B cell (primary cell): ENCODE measurements around the gene CYP51A1. TPM values are rescaled to one million over a fixed set of nuclear protein-coding genes. Genes with fewer than 3 reads are reported as not detected.

ENCODE experiments used
- ATAC-seq: fragments of 200-7000 bp; cut with Tn5 transposase; one replicate; pipeline ENCODE4 v1.10.0; 2021; ENCODE audit warnings: low read depth, mild to moderate bottlenecking, moderate number of reproducible peaks, moderate library complexity
- CTCF ChIA-PET: fragments of 350-600 bp; sonication (Branson Sonifier 250); formaldehyde crosslinking; loops from one replicate; lab custom pipeline; 2021; ENCODE audit warnings: antibody characterized with exemption, inconsistent platforms; lab: Charles Lee
- POLR2A ChIA-PET: fragments of 350-600 bp; sonication (Branson Sonifier 250); formaldehyde crosslinking; loops from one replicate; lab custom pipeline; 2021; ENCODE audit warnings: antibody characterized with exemption; lab: Charles Lee
- DNase-seq: peaks from one replicate; pipeline ENCODE4 v3.0.0; 2013
- H2AFZ ChIP-seq: 2 replicates; pipeline ENCODE4 v1.6.1; 2012; ENCODE audit warnings: mild to moderate bottlenecking, low read depth, low read length; ENCODE audit not compliant: insufficient read depth, poor library complexity, severe bottlenecking
- H3K27ac ChIP-seq, 2 donors: 1 replicate in 1 of 2; 2 replicates in 1 of 2; pipeline ENCODE4 v1.5.1; 2012 to 2013; ENCODE audit warnings: low read length in 2 of 2, mild to moderate bottlenecking in 2 of 2, moderate library complexity in 1 of 2
- H3K27me3 ChIP-seq, 4 experiments: fragments of 200-600 bp in 1 of 4; sonication (generic) in 1 of 4; replicated peaks in 1 of 4; 1 replicate in 2 of 4; 2 replicates in 2 of 4; pipeline versions ENCODE4 v1.6.1 to v1.7.0; 2013 to 2016; ENCODE audit warnings: low read length in 3 of 4, mild to moderate bottlenecking in 2 of 4, mixed read lengths in 1 of 4, moderate library complexity in 1 of 4; ENCODE audit not compliant: insufficient read depth in 4 of 4, control insufficient read depth in 3 of 4; ENCODE audit errors: control extremely low read depth in 1 of 4
- H3K36me3 ChIP-seq, 2 experiments: replicated peaks in 1 of 2; 1 replicate in 1 of 2; 2 replicates in 1 of 2; pipeline versions ENCODE4 v1.6.1 to v1.7.1; 2013; ENCODE audit warnings: low read length in 1 of 2; ENCODE audit not compliant: insufficient read depth in 2 of 2, control insufficient read depth in 1 of 2; ENCODE audit errors: control extremely low read depth in 1 of 2, extremely low read depth in 1 of 2
- H3K4me1 ChIP-seq, 2 donors: fragments of 200-600 bp in 1 of 2; sonication (generic) in 1 of 2; 1 replicate in 1 of 2; 2 replicates in 1 of 2; pipeline versions ENCODE4 v1.5.1 to v1.6.1; 2013 to 2017; ENCODE audit warnings: low read length in 2 of 2; ENCODE audit not compliant: control insufficient read depth in 2 of 2, insufficient read depth in 2 of 2
- H3K4me2 ChIP-seq: replicated peaks from 2 replicates; pipeline ENCODE3; 2012; ENCODE audit warnings: mild to moderate bottlenecking, low read depth, low read length; ENCODE audit not compliant: poor library complexity, severe bottlenecking
- H3K4me3 ChIP-seq, 5 experiments: fragments of 200-600 bp in 1 of 5; sonication (generic) in 1 of 5; 1 replicate in 3 of 5; 2 replicates in 2 of 5; pipeline versions ENCODE4 v1.5.1 to v1.7.0; 2011 to 2016; ENCODE audit warnings: low read length in 4 of 5, mild to moderate bottlenecking in 4 of 5, low read depth in 2 of 5, control low read depth in 1 of 5, moderate library complexity in 1 of 5; ENCODE audit not compliant: insufficient read depth in 1 of 5; ENCODE audit errors: control extremely low read depth in 1 of 5, extremely low read depth in 1 of 5
- H3K79me2 ChIP-seq: fragments of 200-600 bp; sonication (generic); one replicate; pipeline ENCODE4 v1.6.0; 2016; ENCODE audit warnings: low read length; ENCODE audit not compliant: control insufficient read depth, insufficient read depth
- H3K9ac ChIP-seq: fragments of 200-600 bp; sonication (generic); 2 replicates; pipeline ENCODE4 v1.6.1; 2017; ENCODE audit warnings: mild to moderate bottlenecking, low read length, moderate library complexity
- H3K9me3 ChIP-seq, 3 donors: one replicate each; pipeline versions ENCODE4 v1.6.1 to v1.7.1; 2013; ENCODE audit warnings: low read length in 2 of 3; ENCODE audit not compliant: control insufficient read depth in 2 of 3, insufficient read depth in 1 of 3; ENCODE audit errors: control extremely low read depth in 1 of 3
- H4K20me1 ChIP-seq: 2 replicates; pipeline ENCODE4 v1.6.0; 2012; ENCODE audit warnings: mild to moderate bottlenecking, low read length; ENCODE audit not compliant: insufficient read depth, control insufficient read depth, poor library complexity, severe bottlenecking
- H3K27ac Mint-ChIP-seq: one replicate; pipeline ENCODE4 v1.8.0; 2021; ENCODE audit warnings: mixed read lengths
- H3K27me3 Mint-ChIP-seq: one replicate; pipeline ENCODE4 v1.8.0; 2021; ENCODE audit warnings: mixed read lengths
- H3K4me1 Mint-ChIP-seq: one replicate; pipeline ENCODE4 v1.8.0; 2021; ENCODE audit warnings: mixed read lengths
- H3K4me3 Mint-ChIP-seq: one replicate; pipeline ENCODE4 v1.8.0; 2021; ENCODE audit warnings: mixed read lengths
- H3K9me3 Mint-ChIP-seq: one replicate; pipeline ENCODE4 v1.8.0; 2022; ENCODE audit warnings: mixed read lengths; ENCODE audit not compliant: insufficient read depth
- EZH2 ChIP-seq: IDR thresholded peaks from 2 replicates; pipeline ENCODE4 v1.6.1; 2012; ENCODE audit warnings: borderline replicate concordance, low read depth, mild to moderate bottlenecking, moderate library complexity, low read length; ENCODE audit not compliant: insufficient read depth, poor library complexity, severe bottlenecking
- WGBS: methylation state at CpG from one replicate; pipeline ENCODE4 v1.1.5; 2013; ENCODE audit warnings: missing lambda C conversion rate; ENCODE audit not compliant: insufficient coverage; 5-methylcytosine and 5-hydroxymethylcytosine counted together
- intact Hi-C: fragments of 100-400 bp; cut with micrococcal nuclease; formaldehyde crosslinking; loops from one replicate; pipeline ENCODE4 v1.10.0; 2022
- polyA plus RNA-seq: library from polyadenylated mRNA; depleted of rRNA; stranded (reverse); fragments of >200 nt; gene quantifications from 2 replicates; pipeline ENCODE4 v1.2.3, GENCODE V29; 2012
- total RNA-seq, 2 donors: library from RNA; stranded (reverse); fragments of 120-200 nt in 1 of 2; gene quantifications; 1 replicate in 1 of 2; 2 replicates in 1 of 2; pipeline versions ENCODE4 v1.2.3 to v1.2.4, GENCODE V29; 2013 to 2022
- TF ChIP-seq, protein P1 (sequence below): fragments of 200-600 bp; IDR thresholded peaks from one replicate; pipeline ENCODE4 v1.8.0; 2022; ENCODE audit warnings: antibody characterized with exemption, mild to moderate bottlenecking

The CYP51A1 gene
- total and polyA plus RNA-seq, 2 donors (not counting 1 experiment from before 2014, with no cell fraction given), result 6.3 to 36.1 TPM

DNA sequence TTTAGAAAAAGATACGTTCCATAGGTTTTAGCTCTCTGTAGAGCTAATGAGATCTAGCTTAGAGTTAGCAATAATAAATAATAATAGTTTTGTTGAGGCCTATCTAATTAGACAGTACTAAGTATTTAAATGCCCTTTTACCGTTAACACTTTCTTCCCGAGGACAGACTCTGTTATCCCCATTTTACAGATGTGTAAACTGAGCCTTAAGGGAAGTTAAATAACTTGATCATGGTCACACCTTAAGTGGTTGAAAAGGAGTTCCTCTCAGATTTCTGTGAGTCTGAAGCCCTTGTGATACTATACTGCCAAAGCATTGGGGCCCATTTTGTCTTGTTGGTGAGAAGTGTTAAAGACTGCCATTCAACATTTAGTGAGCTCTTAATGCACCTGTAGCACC lies 61.6 kb downstream of the CYP51A1 start:
- no peaks in the 10 kb centered on the region for H3K27me3 ChIP-seq
- H3K9me3 ChIP-seq, result no peaks in the 10 kb centered on the region
- no peaks in the 10 kb centered on the region for H3K79me2 ChIP-seq
- peaks cover 16 to 30% of the 10 kb centered on the region in 2 experiments for H3K36me3 ChIP-seq
- intact Hi-C loops, result no loop called here
- TF ChIP-seq EZH2, result no peak
- TF ChIP-seq, protein P1, sequence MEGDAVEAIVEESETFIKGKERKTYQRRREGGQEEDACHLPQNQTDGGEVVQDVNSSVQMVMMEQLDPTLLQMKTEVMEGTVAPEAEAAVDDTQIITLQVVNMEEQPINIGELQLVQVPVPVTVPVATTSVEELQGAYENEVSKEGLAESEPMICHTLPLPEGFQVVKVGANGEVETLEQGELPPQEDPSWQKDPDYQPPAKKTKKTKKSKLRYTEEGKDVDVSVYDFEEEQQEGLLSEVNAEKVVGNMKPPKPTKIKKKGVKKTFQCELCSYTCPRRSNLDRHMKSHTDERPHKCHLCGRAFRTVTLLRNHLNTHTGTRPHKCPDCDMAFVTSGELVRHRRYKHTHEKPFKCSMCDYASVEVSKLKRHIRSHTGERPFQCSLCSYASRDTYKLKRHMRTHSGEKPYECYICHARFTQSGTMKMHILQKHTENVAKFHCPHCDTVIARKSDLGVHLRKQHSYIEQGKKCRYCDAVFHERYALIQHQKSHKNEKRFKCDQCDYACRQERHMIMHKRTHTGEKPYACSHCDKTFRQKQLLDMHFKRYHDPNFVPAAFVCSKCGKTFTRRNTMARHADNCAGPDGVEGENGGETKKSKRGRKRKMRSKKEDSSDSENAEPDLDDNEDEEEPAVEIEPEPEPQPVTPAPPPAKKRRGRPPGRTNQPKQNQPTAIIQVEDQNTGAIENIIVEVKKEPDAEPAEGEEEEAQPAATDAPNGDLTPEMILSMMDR, result no peak
- no peak overlapping the region for H3K4me3 Mint-ChIP-seq
- no peak overlapping the region for H3K27ac Mint-ChIP-seq
- no peaks in the 10 kb centered on the region for H4K20me1 ChIP-seq
- no peak overlapping the region for H3K27ac ChIP-seq
- DNase-seq (no peak), ATAC-seq (no peak)
- no peaks in the 10 kb centered on the region for H3K4me1 Mint-ChIP-seq
- H3K4me3 ChIP-seq, result no peak overlapping the region
- no peaks in the 10 kb centered on the region for H3K9me3 Mint-ChIP-seq
- H3K4me2 ChIP-seq, result no peak overlapping the region
- WGBS, result no CpG with 5 or more reads among the region's 3 CpGs
- CTCF ChIA-PET, result interaction anchor here (0.6 kb wide), 1 partner anchor 391 kb away, joined by 3 read pairs; no protein-coding TSS in a partner anchor
- no peak overlapping the region for H3K9ac ChIP-seq
- no peaks in the 10 kb centered on the region for H3K27me3 Mint-ChIP-seq
- no peak overlapping the region for H2AFZ ChIP-seq
- POLR2A ChIA-PET, result no interaction called here
- no peaks in the 10 kb centered on the region for H3K4me1 ChIP-seq

DNA sequence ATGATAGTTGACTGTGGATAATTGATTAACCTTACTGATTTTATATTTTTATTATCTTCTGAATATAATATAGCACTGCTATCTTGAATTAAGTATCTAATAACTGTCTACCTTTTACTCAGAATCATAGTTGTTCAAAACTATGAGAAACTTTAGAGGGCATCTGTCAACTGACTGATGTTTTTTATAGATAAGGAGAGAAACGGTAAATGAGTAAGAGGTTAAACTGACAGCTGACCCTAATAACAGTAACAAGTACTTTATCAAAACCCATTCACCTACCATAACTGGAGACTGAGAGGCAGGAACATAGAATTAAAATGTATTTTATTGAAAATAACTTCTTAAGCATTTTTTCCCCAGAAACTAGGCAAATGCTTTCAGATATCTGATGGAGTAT lies 62.2 kb downstream of the CYP51A1 start:
- no CpG with 5 or more reads among the region's 1 CpG for WGBS
- Histone ChIP-seq H3K27ac (no peak overlapping the region), H3K4me3 (no peak overlapping the region), H3K9ac (no peak overlapping the region), H2AFZ (no peak overlapping the region), H4K20me1 (no peaks in the 10 kb centered on the region), H3K27me3 (no peaks in the 10 kb centered on the region), H3K9me3 (no peaks in the 10 kb centered on the region), H3K36me3 (peaks cover 19 to 30% of the 10 kb centered on the region in 2 experiments), H3K79me2 (no peaks in the 10 kb centered on the region), H3K4me1 (no peaks in the 10 kb centered on the region), H3K4me2 (no peak overlapping the region)
- TF ChIP-seq, protein P1, result no peak
- TF ChIP-seq EZH2, result no peak
- no peak for DNase-seq
- no peaks in the 10 kb centered on the region for H3K4me1 Mint-ChIP-seq
- no peaks in the 10 kb centered on the region for H3K27me3 Mint-ChIP-seq
- H3K9me3 Mint-ChIP-seq, result no peaks in the 10 kb centered on the region
- CTCF ChIA-PET, result no interaction called here
- POLR2A ChIA-PET, result no interaction called here
- ATAC-seq, result no peak
- H3K27ac Mint-ChIP-seq, result no peak overlapping the region
- H3K4me3 Mint-ChIP-seq, result no peak overlapping the region
- intact Hi-C loops, result no loop called here
